ENCODE measurements around the gene SMARCD3.

Gene SMARCD3

GRCh38 chr7:151274396-151274795 lies 25.9 kb upstream of the SMARCD3 start:
- DNase-seq (ENCODE audit: low read depth, low spot score) = no peak
- no peak overlapping the region for H3K4me3 ChIP-seq (ENCODE audit: low read length)

- DNase-seq (ENCODE audit: low read depth, low spot score) = no peak
- H3K4me3 ChIP-seq (ENCODE audit: low read length) = no peak overlapping the region
Observed at GRCh38 chr7:151273651-151274390, 25.3 kb upstream of the SMARCD3 start.

- no peak overlapping the region for H3K4me3 ChIP-seq (ENCODE audit: low read length)
- DNase-seq (ENCODE audit: low read depth, low spot score) = no peak
Observed at GRCh38 chr7:151272877-151273276, 24.4 kb upstream of the SMARCD3 start.

DNA sequence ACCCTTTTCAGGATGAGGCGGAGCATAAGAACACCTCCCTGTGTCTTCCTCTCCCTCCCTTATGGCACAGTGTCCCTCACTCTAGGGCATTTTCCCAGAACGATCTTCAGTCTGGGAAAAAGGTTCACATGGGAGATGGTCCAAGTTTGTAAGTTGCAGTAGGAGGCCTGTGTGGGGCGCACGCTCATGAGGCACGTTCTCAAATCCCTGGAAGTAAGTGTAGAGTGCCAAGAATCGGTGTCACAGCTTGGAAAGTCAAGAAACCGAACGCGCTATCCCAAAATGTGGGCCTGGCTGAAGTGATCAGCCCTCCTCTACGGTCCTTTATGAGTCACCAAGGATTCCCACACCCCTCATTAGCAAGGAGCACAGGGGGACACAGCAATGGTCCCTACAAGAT lies 23.9 kb upstream of the SMARCD3 start:
- H3K4me3 ChIP-seq (ENCODE audit: low read length) = no peak overlapping the region
- no peak for DNase-seq (ENCODE audit: low read depth, low spot score)

DNA sequence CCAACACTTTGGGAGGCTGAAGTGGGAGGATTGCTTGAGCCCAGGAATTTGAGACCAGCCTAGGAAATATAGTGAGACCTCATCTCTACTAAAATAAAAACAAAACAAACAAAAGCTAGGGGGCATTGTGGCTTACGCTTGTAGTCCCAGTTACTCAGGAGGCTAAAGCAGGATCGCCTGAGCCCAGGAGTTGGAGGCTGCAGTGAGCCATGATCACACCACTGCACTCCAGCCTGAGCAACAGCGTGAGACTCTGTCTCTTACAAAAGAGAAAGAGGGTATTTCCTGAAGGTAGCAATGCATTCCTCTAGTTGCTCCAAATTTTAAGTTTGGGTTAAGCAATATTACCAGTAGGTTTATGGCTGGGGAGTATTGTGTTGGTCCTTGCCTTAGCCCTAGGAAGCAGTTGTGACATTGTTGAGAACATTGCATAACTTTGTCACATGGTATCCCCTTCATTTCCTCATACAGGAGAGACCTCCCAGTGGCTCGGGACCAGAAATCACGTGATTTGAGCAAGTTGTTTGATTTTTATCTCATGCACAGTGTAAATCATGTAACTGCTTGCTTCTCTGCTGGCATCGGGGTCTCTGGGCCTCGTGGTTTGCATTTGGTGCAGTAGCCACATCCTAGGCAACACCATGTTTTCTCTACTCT lies 23.3 kb upstream of the SMARCD3 start:
- peak; percentile 78 for DNase-seq (ENCODE audit: low read depth, low spot score)
- H3K4me3 ChIP-seq (ENCODE audit: low read length) = no peak overlapping the region

DNA sequence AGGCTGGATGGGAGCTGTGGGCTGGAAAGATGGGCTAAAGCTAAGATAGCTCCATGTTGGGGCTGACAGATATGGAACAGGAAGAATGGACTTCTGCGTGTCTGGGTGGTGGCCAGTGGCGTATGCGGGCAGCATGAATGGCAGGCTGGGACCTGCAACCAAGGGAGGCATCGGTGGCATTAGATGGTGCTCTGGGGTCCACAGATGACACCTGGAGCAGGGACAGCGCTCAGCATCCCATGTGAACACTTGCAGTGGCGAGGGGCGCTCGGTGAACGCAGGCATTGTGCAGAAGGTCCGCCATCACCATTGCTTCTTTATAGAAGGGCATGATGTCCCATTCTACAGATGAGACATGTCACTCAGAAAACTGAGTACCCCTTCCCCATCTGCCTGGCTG lies 21.0 kb upstream of the SMARCD3 start:
- DNase-seq (ENCODE audit: low read depth, low spot score) = no peak
- no peak overlapping the region for H3K4me3 ChIP-seq (ENCODE audit: low read length)

DNA sequence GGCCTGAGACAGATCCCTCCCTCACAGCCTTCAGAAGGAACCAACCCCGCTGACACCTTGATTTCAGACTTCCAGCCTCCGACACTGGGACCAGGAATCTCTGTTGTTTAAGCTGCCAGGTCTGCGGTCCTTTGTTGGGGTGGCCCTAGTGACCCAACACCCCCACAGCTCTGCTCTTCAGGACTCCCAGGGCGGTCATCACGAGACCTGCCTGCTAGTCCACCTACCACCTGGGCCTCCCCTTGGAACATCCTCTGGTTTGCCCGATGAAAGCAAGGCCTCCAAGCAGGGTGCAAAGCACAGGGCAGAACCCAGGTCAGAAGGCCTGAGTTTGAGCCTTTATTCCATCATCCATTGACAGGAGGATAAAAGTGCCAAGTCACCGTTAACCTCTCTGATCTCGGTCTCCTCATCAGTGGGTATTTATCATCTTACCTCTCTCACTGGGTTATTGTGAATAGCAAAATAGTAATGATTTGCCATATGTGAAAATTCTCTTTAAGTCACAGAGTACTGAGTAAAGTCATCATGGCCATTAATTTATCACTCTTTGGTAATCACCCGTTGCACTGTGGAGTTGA lies 16.9 kb upstream of the SMARCD3 start:
- no peak overlapping the region for H3K4me3 ChIP-seq (ENCODE audit: low read length)
- DNase-seq (ENCODE audit: low read depth, low spot score) = no peak

DNA sequence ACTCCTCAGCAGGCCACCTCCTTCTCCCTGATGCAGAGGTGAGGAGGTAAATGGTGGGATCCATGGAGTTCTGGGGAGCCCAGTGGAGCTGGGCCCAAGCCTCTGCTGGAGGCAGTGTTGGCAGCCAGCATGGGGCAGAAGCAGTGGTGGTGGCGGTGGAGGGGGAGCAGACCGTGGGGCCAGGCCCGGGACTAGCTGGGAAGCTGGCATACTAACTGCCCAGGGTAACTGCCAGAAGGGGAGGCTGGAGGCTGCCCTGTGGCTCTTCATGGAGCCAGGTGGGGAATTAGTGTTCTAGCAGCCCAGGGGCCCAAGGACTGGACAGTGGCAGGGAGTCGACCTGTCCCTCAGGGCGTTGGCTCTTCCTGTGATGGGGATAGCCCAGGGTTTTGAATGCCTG lies 16.1 kb upstream of the SMARCD3 start:
- no peak for DNase-seq (ENCODE audit: low read depth, low spot score)
- no peak overlapping the region for H3K4me3 ChIP-seq (ENCODE audit: low read length)

- no peak for DNase-seq (ENCODE audit: low read depth, low spot score)
- H3K4me3 ChIP-seq (ENCODE audit: low read length) = no peak overlapping the region
Observed at GRCh38 chr7:151261529-151261928, 13.0 kb upstream of the SMARCD3 start.

DNA sequence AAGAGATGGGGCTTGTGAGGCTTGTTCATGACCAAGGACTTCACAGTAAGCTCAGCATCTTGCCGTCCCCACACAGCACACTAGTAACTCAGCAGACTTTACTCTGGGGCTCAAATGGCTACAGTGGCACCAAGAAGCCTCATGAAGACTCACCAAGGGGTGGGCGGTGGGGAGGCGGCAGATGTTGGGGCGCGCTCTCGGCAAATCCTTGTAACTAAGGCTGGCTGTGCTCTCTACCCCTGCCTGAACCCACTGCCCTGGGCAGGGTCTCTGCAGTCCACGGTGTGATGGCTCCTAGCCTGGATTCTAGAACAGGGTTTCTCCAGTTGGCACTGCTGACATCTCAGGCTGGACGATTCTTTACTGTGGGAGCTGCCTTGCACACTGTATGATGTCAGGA lies 12.4 kb upstream of the SMARCD3 start:
- no peak overlapping the region for H3K4me3 ChIP-seq (ENCODE audit: low read length)
- DNase-seq (ENCODE audit: low read depth, low spot score) = no peak

DNA sequence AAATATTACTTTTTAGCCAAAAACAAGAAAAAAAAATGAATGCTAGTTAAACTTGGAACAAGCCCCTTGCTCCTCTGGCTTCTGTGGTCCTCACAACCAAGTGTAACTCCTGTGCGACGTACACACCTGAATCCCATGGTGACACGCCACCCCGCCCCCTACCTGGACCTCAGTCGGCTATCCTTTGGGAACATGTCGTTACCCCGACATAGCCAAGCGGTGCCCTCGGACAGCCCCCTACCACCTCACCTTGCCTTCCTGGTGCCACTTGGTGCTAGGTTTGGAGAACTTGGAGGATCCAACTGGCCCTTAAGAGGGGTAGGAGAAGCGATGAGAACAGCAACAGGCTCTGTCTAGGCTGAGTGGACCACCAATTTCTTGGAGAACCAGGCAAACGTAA lies 12.0 kb upstream of the SMARCD3 start:
- no peak overlapping the region for H3K4me3 ChIP-seq (ENCODE audit: low read length)

GRCh38 chr7:151257990-151258389 lies 9.5 kb upstream of the SMARCD3 start:
- no peak for DNase-seq (ENCODE audit: low read depth, low spot score)
- H3K4me3 ChIP-seq (ENCODE audit: low read length) = no peak overlapping the region

More for the DNA sequence above, 12.0 kb upstream of the SMARCD3 start:
- no peak for DNase-seq (ENCODE audit: low read depth, low spot score)

DNA sequence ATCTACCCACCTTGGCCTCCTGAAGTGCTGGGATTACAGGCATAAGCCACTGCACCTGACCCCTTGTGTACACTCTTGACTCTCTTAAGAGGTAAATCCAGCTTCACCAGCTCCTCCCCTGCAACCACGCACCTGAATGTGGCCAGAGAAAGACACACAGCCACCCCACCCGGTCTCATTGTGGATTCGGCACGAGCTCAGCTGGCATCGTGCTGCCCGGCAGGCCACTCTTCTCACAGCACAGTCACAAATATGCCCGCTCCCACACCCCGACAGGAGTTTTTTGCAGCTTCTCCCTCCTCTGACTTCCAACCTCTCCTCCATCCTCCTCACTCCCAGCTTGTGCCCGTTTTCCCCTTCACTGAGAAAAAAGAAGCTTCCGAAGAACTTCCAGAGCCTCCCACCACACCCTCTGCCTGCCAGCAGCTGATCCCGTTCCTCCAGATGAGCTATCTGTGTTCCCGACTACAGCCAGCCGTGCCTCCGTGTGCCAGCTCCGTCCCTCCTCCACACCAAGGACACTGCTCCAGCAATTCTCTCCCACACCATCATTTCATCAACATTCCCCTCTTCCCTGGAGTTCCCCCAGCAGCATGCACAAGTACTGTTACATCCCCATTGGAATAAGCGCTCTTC lies 8.0 kb upstream of the SMARCD3 start:
- no peak for DNase-seq (ENCODE audit: low read depth, low spot score)
- no peak overlapping the region for H3K4me3 ChIP-seq (ENCODE audit: low read length)

DNA sequence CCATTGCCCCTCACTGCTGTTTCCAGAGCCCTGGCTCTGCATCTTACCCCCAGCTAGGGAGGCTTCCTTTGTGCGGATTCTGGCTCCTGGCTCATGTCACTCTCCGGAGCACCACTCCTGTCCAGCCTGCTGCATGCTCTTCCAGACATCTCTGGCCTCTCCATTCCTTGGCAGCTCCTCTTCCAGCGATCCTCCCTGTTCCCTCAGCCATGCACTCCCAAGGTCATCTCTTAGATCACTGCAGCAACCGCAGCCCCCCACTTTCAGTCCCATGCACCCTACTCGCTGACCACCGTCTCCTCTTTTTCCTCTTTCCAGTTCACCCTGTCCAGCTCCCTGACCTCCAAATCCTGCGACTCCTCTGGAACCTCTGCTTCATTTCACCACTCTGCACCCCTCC lies 6.9 kb upstream of the SMARCD3 start:
- no peak for DNase-seq (ENCODE audit: low read depth, low spot score)

GRCh38 chr7:151254851-151255250 lies 6.4 kb upstream of the SMARCD3 start:
- no peak for DNase-seq (ENCODE audit: low read depth, low spot score)
- H3K4me3 ChIP-seq (ENCODE audit: low read length) = no peak overlapping the region

More for the DNA sequence above, 6.9 kb upstream of the SMARCD3 start:
- no peak overlapping the region for H3K4me3 ChIP-seq (ENCODE audit: low read length)

DNA sequence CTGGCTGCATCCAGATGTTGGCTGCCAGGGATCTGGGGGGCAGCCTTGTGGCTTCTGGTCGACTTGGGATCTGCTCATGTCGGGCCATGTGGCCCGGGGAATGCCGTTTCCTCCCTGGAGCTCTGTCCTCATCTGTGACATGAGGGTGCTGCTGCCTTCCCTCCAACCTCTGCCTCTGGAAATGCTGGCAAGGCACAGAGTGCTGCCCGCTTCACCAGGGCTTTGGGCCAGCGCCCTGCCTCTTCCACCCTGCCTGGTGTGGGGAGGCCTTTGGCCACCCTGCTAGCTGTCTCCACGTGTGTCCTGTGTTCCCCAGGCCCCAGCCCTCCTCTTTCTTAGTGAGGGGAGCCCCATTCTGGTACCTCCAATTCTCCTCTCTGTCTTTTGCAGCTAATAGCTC lies 5.8 kb upstream of the SMARCD3 start:
- H3K4me3 ChIP-seq (ENCODE audit: low read length) = no peak overlapping the region
- DNase-seq (ENCODE audit: low read depth, low spot score) = no peak

- H3K4me3 ChIP-seq (ENCODE audit: low read length) = no peak overlapping the region
- DNase-seq (ENCODE audit: low read depth, low spot score) = no peak
Observed at GRCh38 chr7:151252961-151253711, 4.6 kb upstream of the SMARCD3 start.

- no peak overlapping the region for H3K4me3 ChIP-seq (ENCODE audit: low read length)
- no peak for DNase-seq (ENCODE audit: low read depth, low spot score)
Observed at GRCh38 chr7:151252561-151252835, 4.0 kb upstream of the SMARCD3 start.

DNA sequence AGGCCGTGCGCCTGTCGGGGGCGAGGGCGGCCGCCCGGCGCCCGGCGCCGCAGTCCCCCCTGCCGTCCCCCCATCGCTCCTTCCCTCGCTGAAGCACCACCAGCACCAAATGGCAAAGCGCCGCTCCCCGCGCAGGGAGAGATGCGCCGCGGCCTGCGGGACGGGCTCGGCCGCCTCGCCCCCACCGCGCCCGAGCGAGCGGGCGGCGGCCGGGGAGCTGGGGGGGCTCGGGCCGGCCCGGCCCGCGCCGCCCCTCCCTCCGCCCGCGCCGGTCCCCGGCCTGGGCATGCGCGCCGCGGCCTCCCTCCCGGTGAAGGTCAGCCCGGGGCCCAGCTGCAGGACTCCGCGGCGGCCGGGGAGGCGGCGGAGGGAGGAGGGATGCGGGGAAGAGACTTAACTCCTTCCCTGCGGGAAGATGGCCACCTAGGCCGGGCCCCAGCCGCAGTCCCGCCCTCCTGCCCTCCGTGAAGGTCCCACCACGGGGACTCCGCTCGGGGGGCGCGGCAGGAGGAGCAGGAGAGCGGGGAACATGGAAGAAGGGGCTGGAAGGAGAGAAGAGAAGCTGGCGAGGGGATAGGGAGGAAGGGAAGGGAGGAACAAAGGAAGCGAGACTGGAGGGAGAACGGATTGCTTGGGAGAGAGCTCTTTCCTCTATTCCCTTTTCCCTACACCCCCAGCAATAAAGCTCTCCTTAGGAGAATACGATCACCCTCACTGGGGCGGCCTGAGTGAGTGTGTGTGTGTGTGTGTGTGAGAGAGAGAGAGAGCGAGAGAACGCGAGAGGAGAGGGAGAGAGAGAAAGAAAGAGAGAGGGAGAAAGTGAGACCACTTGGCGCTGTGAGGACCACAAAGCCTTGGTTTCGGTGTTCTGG lies 3.4 kb upstream of the SMARCD3 start:
- peak overlapping the region; percentile 39 for H3K4me3 ChIP-seq (ENCODE audit: low read length)
- no peak for DNase-seq (ENCODE audit: low read depth, low spot score)
